ENCODE data around the gene PCK1. TPM values are rescaled to one million over a fixed set of nuclear protein-coding genes. Genes with fewer than 3 reads are reported as not detected.

The PCK1 gene
- total and polyA plus RNA-seq, 4 donors: 8.9 to 532 (median 314) TPM

GRCh38 chr20:57556980-57557274 lies 4.0 kb upstream of the PCK1 start:
- Histone ChIP-seq H3K27ac (ENCODE audit: low read depth in 1 of 2, low read length in 2 of 2) (peak overlapping the region in 1 of 2 donors; percentile 29), H3K9me3 (ENCODE audit: control insufficient read depth in 4 of 4, low read length in 3 of 4) (no peaks in the 10 kb centered on the region), H3K36me3 (ENCODE audit: control insufficient read depth in 4 of 4, insufficient read depth in 3 of 4, low read depth in 1 of 4, low read length in 3 of 4) (no peaks in the 10 kb centered on the region), H3K9ac (ENCODE audit: low read depth in 1 of 2, low read length in 2 of 2) (no peak overlapping the region), H3K4me1 (ENCODE audit: control insufficient read depth in 4 of 4, insufficient read depth in 4 of 4, low read length in 3 of 4) (peaks cover 9 to 79% (median 45%) of the 10 kb centered on the region in 4 donors), H3K27me3 (ENCODE audit: control insufficient read depth in 4 of 4, insufficient read depth in 4 of 4, low read length in 3 of 4) (no peaks in the 10 kb centered on the region), H3K4me3 (ENCODE audit: low read depth in 1 of 3, low read length in 3 of 3) (no peak overlapping the region)
- 83% methylated on average over 3 of the region's 3 CpGs for WGBS
- TF ChIP-seq RAD21 (IDR thresholded peaks at IDR 0.05): no peak
- TF ChIP-seq SP1 (IDR thresholded peaks at IDR 0.05): no peak
- DNase-seq (ENCODE audit: low spot score): no peak

DNA sequence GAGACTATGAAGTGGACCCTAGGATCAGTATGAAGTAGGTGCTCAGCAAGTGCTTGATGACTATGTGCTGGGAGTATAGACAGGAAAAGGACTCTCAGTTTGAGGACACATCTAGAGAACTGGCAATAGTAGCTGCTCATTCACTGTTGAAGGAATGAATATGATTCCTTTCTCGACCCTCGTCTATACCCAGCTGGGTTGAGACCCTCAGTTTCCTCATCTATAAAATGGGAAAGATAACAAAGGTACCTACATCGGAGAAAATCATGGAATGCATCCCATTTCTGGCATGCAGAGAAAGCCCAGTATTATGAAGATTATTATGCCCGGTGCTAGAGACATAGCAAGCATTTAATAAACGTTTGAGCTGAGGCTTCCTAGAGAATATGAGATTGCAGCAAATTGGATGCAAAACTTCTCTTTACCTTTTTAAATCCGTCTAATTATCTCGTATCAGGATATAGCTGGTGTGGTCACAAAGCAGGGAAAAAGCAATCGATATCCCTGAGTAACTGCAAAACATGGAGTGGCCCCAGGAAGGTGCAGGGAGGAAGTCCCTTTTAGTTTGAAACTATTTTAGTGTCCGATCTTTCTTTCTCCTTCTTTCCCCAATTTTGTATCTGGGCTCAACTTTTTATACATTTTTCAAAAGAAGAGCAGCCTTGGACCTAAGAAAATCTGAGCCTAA lies 2.8 kb upstream of the PCK1 start:
- peak overlapping the region; percentile 89 to 92 for H3K27ac ChIP-seq (ENCODE audit: low read depth in 1 of 2, low read length in 2 of 2)
- peaks cover 9 to 72% (median 40%) of the 10 kb centered on the region in 4 donors for H3K4me1 ChIP-seq (ENCODE audit: control insufficient read depth in 4 of 4, insufficient read depth in 4 of 4, low read length in 3 of 4)
- DNase-seq (ENCODE audit: low spot score): no peak
- H3K27me3 ChIP-seq (ENCODE audit: control insufficient read depth in 4 of 4, insufficient read depth in 4 of 4, low read length in 3 of 4): no peaks in the 10 kb centered on the region
- H3K9ac ChIP-seq (ENCODE audit: low read depth in 1 of 2, low read length in 2 of 2): peak overlapping the region; percentile 43 to 83
- no peaks in the 10 kb centered on the region for H3K9me3 ChIP-seq (ENCODE audit: control insufficient read depth in 4 of 4, low read length in 3 of 4)
- H3K4me3 ChIP-seq (ENCODE audit: low read depth in 1 of 3, low read length in 3 of 3): peak overlapping the region in 1 of 3 donors; percentile 1
- TF ChIP-seq YY1 (IDR thresholded peaks at IDR 0.05) (peak; percentile 18), NR2F2 (IDR thresholded peaks at IDR 0.05) (no peak)
- 38% methylated on average over 9 of the region's 9 CpGs for WGBS
- H3K36me3 ChIP-seq (ENCODE audit: control insufficient read depth in 4 of 4, insufficient read depth in 3 of 4, low read depth in 1 of 4, low read length in 3 of 4): no peaks in the 10 kb centered on the region

DNA sequence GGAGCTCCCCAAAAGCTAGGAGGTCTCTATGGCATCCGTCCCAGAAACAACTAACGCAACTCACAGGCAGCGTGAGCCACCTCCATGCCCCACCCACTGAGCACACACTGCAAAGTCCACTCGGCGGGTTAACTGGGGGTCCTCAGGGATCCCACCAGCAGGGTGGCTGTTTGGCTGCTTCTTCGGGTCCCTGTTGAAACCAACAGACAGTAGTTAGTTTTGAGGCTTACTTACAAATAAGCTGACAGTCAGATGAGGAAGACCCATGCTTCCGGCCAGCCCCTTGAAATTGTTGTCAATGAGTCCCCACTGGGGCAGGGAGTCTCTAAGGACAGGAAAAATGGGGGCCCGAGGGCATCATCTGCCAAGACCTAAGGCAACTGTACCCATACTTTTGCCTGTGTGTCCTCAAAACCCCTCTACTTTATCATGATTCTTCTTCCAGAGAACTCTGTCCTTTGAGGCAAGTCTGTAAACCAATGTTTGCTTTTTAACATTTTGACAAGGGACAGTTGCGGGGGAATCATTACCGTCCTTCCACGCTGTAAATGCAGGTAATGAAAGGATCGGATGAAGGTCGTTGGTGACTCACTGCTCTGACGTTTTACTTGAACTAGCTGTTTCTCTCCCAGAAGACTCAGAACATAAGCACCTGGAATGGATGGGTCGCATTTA lies 2.2 kb upstream of the PCK1 start:
- peak overlapping the region; percentile 89 to 92 for H3K27ac ChIP-seq (ENCODE audit: low read depth in 1 of 2, low read length in 2 of 2)
- no peaks in the 10 kb centered on the region for H3K27me3 ChIP-seq (ENCODE audit: control insufficient read depth in 4 of 4, insufficient read depth in 4 of 4, low read length in 3 of 4)
- no peak for TF ChIP-seq TAF1 (conservative IDR thresholded peaks at IDR 0.05)
- peak; percentile 21 for TF ChIP-seq FOXA1 (IDR thresholded peaks at IDR 0.05)
- TF ChIP-seq ZBTB33 (IDR thresholded peaks at IDR 0.05): peak; percentile 27
- peak; percentile 7 to 11 for TF ChIP-seq RAD21 (IDR thresholded peaks at IDR 0.05)
- TF ChIP-seq, protein P1, sequence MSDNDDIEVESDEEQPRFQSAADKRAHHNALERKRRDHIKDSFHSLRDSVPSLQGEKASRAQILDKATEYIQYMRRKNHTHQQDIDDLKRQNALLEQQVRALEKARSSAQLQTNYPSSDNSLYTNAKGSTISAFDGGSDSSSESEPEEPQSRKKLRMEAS (IDR thresholded peaks at IDR 0.05): peak; percentile 8
- TF ChIP-seq SP1 (IDR thresholded peaks at IDR 0.05): peak; percentile 51
- TF ChIP-seq JUND (IDR thresholded peaks at IDR 0.05): peak; percentile 71 to 91
- no peak for TF ChIP-seq EGR1 (IDR thresholded peaks at IDR 0.05; ENCODE audit: low read depth in 2 of 2)
- TF ChIP-seq HNF4G (IDR thresholded peaks at IDR 0.05): no peak
- TF ChIP-seq ATF3 (IDR thresholded peaks at IDR 0.05): peak; percentile 66
- TF ChIP-seq REST (IDR thresholded peaks at IDR 0.05): peak; percentile 38
- no peak for TF ChIP-seq GABPA (IDR thresholded peaks at IDR 0.05 in 1 of 2, conservative IDR thresholded peaks at IDR 0.05 in 1 of 2)
- TF ChIP-seq RXRA (IDR thresholded peaks at IDR 0.05): peak; percentile 6 to 87
- TF ChIP-seq, protein P2, sequence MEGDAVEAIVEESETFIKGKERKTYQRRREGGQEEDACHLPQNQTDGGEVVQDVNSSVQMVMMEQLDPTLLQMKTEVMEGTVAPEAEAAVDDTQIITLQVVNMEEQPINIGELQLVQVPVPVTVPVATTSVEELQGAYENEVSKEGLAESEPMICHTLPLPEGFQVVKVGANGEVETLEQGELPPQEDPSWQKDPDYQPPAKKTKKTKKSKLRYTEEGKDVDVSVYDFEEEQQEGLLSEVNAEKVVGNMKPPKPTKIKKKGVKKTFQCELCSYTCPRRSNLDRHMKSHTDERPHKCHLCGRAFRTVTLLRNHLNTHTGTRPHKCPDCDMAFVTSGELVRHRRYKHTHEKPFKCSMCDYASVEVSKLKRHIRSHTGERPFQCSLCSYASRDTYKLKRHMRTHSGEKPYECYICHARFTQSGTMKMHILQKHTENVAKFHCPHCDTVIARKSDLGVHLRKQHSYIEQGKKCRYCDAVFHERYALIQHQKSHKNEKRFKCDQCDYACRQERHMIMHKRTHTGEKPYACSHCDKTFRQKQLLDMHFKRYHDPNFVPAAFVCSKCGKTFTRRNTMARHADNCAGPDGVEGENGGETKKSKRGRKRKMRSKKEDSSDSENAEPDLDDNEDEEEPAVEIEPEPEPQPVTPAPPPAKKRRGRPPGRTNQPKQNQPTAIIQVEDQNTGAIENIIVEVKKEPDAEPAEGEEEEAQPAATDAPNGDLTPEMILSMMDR (IDR thresholded peaks at IDR 0.05; ENCODE audit: low read depth, low read length, missing input control): no peak
- TF ChIP-seq YY1 (IDR thresholded peaks at IDR 0.05): no peak
- TF ChIP-seq HNF4A (conservative IDR thresholded peaks at IDR 0.05): peak; percentile 25 to 58
- TF ChIP-seq FOXA2 (IDR thresholded peaks at IDR 0.05): peak; percentile 28
- no peak for TF ChIP-seq NR2F2 (IDR thresholded peaks at IDR 0.05)
- H3K36me3 ChIP-seq (ENCODE audit: control insufficient read depth in 4 of 4, insufficient read depth in 3 of 4, low read depth in 1 of 4, low read length in 3 of 4): no peaks in the 10 kb centered on the region
- 31% methylated on average over 15 of the region's 15 CpGs for WGBS
- peak overlapping the region in 1 of 3 donors; percentile 1 for H3K4me3 ChIP-seq (ENCODE audit: low read depth in 1 of 3, low read length in 3 of 3)
- H3K4me1 ChIP-seq (ENCODE audit: control insufficient read depth in 4 of 4, insufficient read depth in 4 of 4, low read length in 3 of 4): peaks cover 9 to 69% (median 35%) of the 10 kb centered on the region in 4 donors
- no peak for DNase-seq (ENCODE audit: low spot score)
- peak overlapping the region; percentile 43 to 83 for H3K9ac ChIP-seq (ENCODE audit: low read depth in 1 of 2, low read length in 2 of 2)
- H3K9me3 ChIP-seq (ENCODE audit: control insufficient read depth in 4 of 4, low read length in 3 of 4): no peaks in the 10 kb centered on the region
